Stimulated activated CD4-positive, alpha-beta T cell treated with anti-CD3 and anti-CD28 coated beads, Interleukin-2, amount 100 ng/mL, for 24 hours (primary cell): ENCODE measurements around the gene UBR3.
"Not testable (repeated sequence)": the region's sequence is repeated elsewhere in the genome, so short reads cannot be mapped to it uniquely, and the experiment has no call there.

Experiments used
- DNase-seq, 2 donors: peaks; one replicate each; pipeline ENCODE4 v3.0.0-alpha.2; 2020

UBR3 gene

GRCh38 chr2:169822785-169823392, 4.4 kb upstream of the UBR3 start:
- DNase-seq = no peak

- no peak for DNase-seq
These were observed 3.3 kb upstream of the UBR3 start for GRCh38 chr2:169823996-169824372.

GRCh38 chr2:169824373-169825333, 2.6 kb upstream of the UBR3 start, which contains the start of gene METTL5:
Gene METTL5, minus strand, starts transcription at chr2:169824905. Its CDS starts 308 bp downstream, at chr2:169824597.
- DNase-seq = peak; percentile 82 to 86

- DNase-seq = peak; percentile 48 to 60
These were observed 1.0 kb downstream of the UBR3 start for GRCh38 chr2:169828141-169828811.

GRCh38 chr2:169834401-169834800, 7.1 kb downstream of the UBR3 start:
- DNase-seq = no peak

GRCh38 chr2:169838743-169839489, 11.7 kb downstream of the UBR3 start:
- no peak for DNase-seq

- no peak for DNase-seq
These were observed 12.9 kb downstream of the UBR3 start for GRCh38 chr2:169839954-169840746.

GRCh38 chr2:169840747-169841142, 13.5 kb downstream of the UBR3 start:
- DNase-seq = no peak

- not testable (repeated sequence) for DNase-seq
These were observed 14.4 kb downstream of the UBR3 start for GRCh38 chr2:169841625-169842024.

GRCh38 chr2:169845016-169845415, 17.8 kb downstream of the UBR3 start:
- DNase-seq = no peak

- DNase-seq = not testable (repeated sequence)
These were observed 21.9 kb downstream of the UBR3 start for GRCh38 chr2:169848959-169849693.

- no peak for DNase-seq
These were observed 22.5 kb downstream of the UBR3 start for GRCh38 chr2:169849710-169850109.

GRCh38 chr2:169853041-169853668, 25.9 kb downstream of the UBR3 start:
- DNase-seq = no peak

GRCh38 chr2:169855281-169856258, 28.3 kb downstream of the UBR3 start:
- DNase-seq = not testable (repeated sequence)

GRCh38 chr2:169859423-169859822, 32.2 kb downstream of the UBR3 start:
- no peak for DNase-seq

- DNase-seq = no peak
These were observed 32.9 kb downstream of the UBR3 start for GRCh38 chr2:169860149-169860548.

- DNase-seq = no peak
These were observed 35.6 kb downstream of the UBR3 start for GRCh38 chr2:169862816-169863215.

- no peak for DNase-seq
These were observed 38.2 kb downstream of the UBR3 start for GRCh38 chr2:169865492-169865891.

GRCh38 chr2:169866230-169866629, 39.0 kb downstream of the UBR3 start:
- not testable (repeated sequence) for DNase-seq
